Measurements from ENCODE around the gene SMOC2.

Gene SMOC2

GRCh38 chr6:168451805-168452517, 11.0 kb downstream of the SMOC2 start:
- H3K9ac ChIP-seq (ENCODE audit: low read length), result no peak overlapping the region
- H3K27ac ChIP-seq (ENCODE audit: low read depth, low read length), result no peak overlapping the region
- no peak overlapping the region for H3K4me3 ChIP-seq (ENCODE audit: low read depth in 1 of 2, low read length in 2 of 2)
- no peaks in the 10 kb centered on the region for H3K36me3 ChIP-seq (ENCODE audit: insufficient read depth, low read length)
- H3K27me3 ChIP-seq (ENCODE audit: control insufficient read depth in 1 of 2, insufficient read depth in 2 of 2, low read length in 2 of 2), result no peaks in the 10 kb centered on the region
- H3K4me1 ChIP-seq (ENCODE audit: insufficient read depth, low read length), result peaks cover 19% of the 10 kb centered on the region
- H3K9me3 ChIP-seq (ENCODE audit: low read length), result no peaks in the 10 kb centered on the region

- no peak overlapping the region for H3K9ac ChIP-seq (ENCODE audit: low read length)
- H3K9me3 ChIP-seq (ENCODE audit: low read length), result no peaks in the 10 kb centered on the region
- peaks cover 19% of the 10 kb centered on the region for H3K4me1 ChIP-seq (ENCODE audit: insufficient read depth, low read length)
- H3K4me3 ChIP-seq (ENCODE audit: low read depth in 1 of 2, low read length in 2 of 2), result no peak overlapping the region
- H3K27ac ChIP-seq (ENCODE audit: low read depth, low read length), result no peak overlapping the region
- H3K36me3 ChIP-seq (ENCODE audit: insufficient read depth, low read length), result no peaks in the 10 kb centered on the region
- H3K27me3 ChIP-seq (ENCODE audit: control insufficient read depth in 1 of 2, insufficient read depth in 2 of 2, low read length in 2 of 2), result no peaks in the 10 kb centered on the region
These were observed 11.8 kb downstream of the SMOC2 start for GRCh38 chr6:168452685-168453377.

GRCh38 chr6:168455847-168456530, 15.0 kb downstream of the SMOC2 start:
- Histone ChIP-seq H3K9ac (ENCODE audit: low read length) (no peak overlapping the region), H3K27me3 (ENCODE audit: control insufficient read depth in 1 of 2, insufficient read depth in 2 of 2, low read length in 2 of 2) (no peaks in the 10 kb centered on the region), H3K9me3 (ENCODE audit: low read length) (no peaks in the 10 kb centered on the region), H3K4me1 (ENCODE audit: insufficient read depth, low read length) (peaks cover 19% of the 10 kb centered on the region), H3K36me3 (ENCODE audit: insufficient read depth, low read length) (no peaks in the 10 kb centered on the region), H3K27ac (ENCODE audit: low read depth, low read length) (no peak overlapping the region), H3K4me3 (ENCODE audit: low read depth in 1 of 2, low read length in 2 of 2) (no peak overlapping the region)

DNA sequence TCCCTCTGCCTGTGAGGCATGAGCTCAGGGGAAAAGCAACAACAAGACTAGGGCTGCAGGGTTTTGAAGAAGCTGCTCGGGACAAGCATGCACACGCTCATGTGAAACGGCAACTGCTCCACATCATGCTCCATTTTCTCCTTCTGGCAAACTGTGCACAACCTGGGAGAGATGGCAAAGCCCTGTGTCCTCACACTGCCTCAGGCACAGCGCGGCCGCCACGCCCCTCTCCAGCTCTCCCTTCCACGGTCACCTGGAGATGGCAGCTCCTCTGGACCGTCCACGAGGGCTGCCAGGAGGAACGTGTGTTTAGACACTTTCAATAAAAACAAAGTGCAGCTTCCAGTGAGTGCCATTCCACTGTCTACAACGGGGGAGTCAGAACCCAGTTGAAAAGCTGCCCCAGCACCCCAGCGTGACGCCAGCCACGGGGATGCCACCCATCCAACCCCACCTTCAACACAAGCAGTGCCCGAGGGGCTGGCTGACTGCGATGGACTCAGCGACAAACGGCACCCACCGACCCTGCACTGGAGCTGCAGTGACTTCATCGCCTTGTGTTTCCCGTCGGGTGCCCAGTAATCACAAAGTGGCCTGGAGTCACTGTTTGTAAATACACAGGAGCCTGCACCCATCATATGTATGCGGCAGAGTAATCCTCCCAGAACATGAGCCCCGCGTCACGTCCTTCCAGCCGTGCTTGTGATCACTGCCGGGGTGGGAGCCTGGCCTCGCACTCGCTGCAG, 16.1 kb downstream of the SMOC2 start:
- Histone ChIP-seq H3K4me3 (ENCODE audit: low read depth in 1 of 2, low read length in 2 of 2) (no peak overlapping the region), H3K9me3 (ENCODE audit: low read length) (no peaks in the 10 kb centered on the region), H3K4me1 (ENCODE audit: insufficient read depth, low read length) (peaks cover 15% of the 10 kb centered on the region), H3K27me3 (ENCODE audit: control insufficient read depth in 1 of 2, insufficient read depth in 2 of 2, low read length in 2 of 2) (no peaks in the 10 kb centered on the region), H3K9ac (ENCODE audit: low read length) (no peak overlapping the region), H3K27ac (ENCODE audit: low read depth, low read length) (no peak overlapping the region), H3K36me3 (ENCODE audit: insufficient read depth, low read length) (no peaks in the 10 kb centered on the region)

DNA sequence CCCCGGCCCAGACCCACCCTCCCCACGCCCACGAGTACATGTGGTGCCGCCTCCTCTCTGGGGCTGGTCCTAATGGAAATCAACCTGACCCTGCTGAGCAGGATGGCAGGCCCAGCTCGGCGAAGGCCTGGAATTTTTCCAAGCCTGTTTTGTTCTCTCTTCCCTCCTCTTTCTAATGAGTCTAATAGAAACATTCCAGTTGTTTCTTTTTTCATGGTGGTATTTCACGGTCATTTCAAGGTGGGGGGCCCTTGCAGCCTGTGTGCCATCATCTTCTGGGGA, 16.6 kb downstream of the SMOC2 start:
- Histone ChIP-seq H3K4me3 (ENCODE audit: low read depth in 1 of 2, low read length in 2 of 2) (no peak overlapping the region), H3K4me1 (ENCODE audit: insufficient read depth, low read length) (peaks cover 9% of the 10 kb centered on the region), H3K27ac (ENCODE audit: low read depth, low read length) (no peak overlapping the region), H3K36me3 (ENCODE audit: insufficient read depth, low read length) (no peaks in the 10 kb centered on the region), H3K9me3 (ENCODE audit: low read length) (no peaks in the 10 kb centered on the region), H3K27me3 (ENCODE audit: control insufficient read depth in 1 of 2, insufficient read depth in 2 of 2, low read length in 2 of 2) (no peaks in the 10 kb centered on the region), H3K9ac (ENCODE audit: low read length) (no peak overlapping the region)

- no peak overlapping the region for H3K4me3 ChIP-seq (ENCODE audit: low read depth in 1 of 2, low read length in 2 of 2)
- no peaks in the 10 kb centered on the region for H3K36me3 ChIP-seq (ENCODE audit: insufficient read depth, low read length)
- no peaks in the 10 kb centered on the region for H3K27me3 ChIP-seq (ENCODE audit: control insufficient read depth in 1 of 2, insufficient read depth in 2 of 2, low read length in 2 of 2)
- no peak overlapping the region for H3K27ac ChIP-seq (ENCODE audit: low read depth, low read length)
- peaks cover 4% of the 10 kb centered on the region for H3K4me1 ChIP-seq (ENCODE audit: insufficient read depth, low read length)
- no peak overlapping the region for H3K9ac ChIP-seq (ENCODE audit: low read length)
- H3K9me3 ChIP-seq (ENCODE audit: low read length), result no peaks in the 10 kb centered on the region
These were observed 17.1 kb downstream of the SMOC2 start for GRCh38 chr6:168458101-168458500.

GRCh38 chr6:168459572-168459971, 18.6 kb downstream of the SMOC2 start:
- H3K27ac ChIP-seq (ENCODE audit: low read depth, low read length), result no peak overlapping the region
- H3K4me1 ChIP-seq (ENCODE audit: insufficient read depth, low read length), result no peaks in the 10 kb centered on the region
- no peaks in the 10 kb centered on the region for H3K9me3 ChIP-seq (ENCODE audit: low read length)
- no peaks in the 10 kb centered on the region for H3K36me3 ChIP-seq (ENCODE audit: insufficient read depth, low read length)
- H3K9ac ChIP-seq (ENCODE audit: low read length), result no peak overlapping the region
- H3K4me3 ChIP-seq (ENCODE audit: low read depth in 1 of 2, low read length in 2 of 2), result no peak overlapping the region
- no peaks in the 10 kb centered on the region for H3K27me3 ChIP-seq (ENCODE audit: control insufficient read depth in 1 of 2, insufficient read depth in 2 of 2, low read length in 2 of 2)

- Histone ChIP-seq H3K27ac (ENCODE audit: low read depth, low read length) (no peak overlapping the region), H3K27me3 (ENCODE audit: control insufficient read depth in 1 of 2, insufficient read depth in 2 of 2, low read length in 2 of 2) (no peaks in the 10 kb centered on the region)
These were observed 21.4 kb downstream of the SMOC2 start for GRCh38 chr6:168462289-168462853.

GRCh38 chr6:168464546-168464945, 23.6 kb downstream of the SMOC2 start:
- Histone ChIP-seq H3K27ac (ENCODE audit: low read depth, low read length) (no peak overlapping the region), H3K27me3 (ENCODE audit: control insufficient read depth in 1 of 2, insufficient read depth in 2 of 2, low read length in 2 of 2) (no peaks in the 10 kb centered on the region), H3K9ac (ENCODE audit: low read length) (no peak overlapping the region), H3K4me3 (ENCODE audit: low read depth in 1 of 2, low read length in 2 of 2) (no peak overlapping the region), H3K4me1 (ENCODE audit: insufficient read depth, low read length) (no peaks in the 10 kb centered on the region), H3K36me3 (ENCODE audit: insufficient read depth, low read length) (no peaks in the 10 kb centered on the region), H3K9me3 (ENCODE audit: low read length) (no peaks in the 10 kb centered on the region)

More at GRCh38 chr6:168462289-168462853, 21.4 kb downstream of the SMOC2 start:
- Histone ChIP-seq H3K4me1 (ENCODE audit: insufficient read depth, low read length) (no peaks in the 10 kb centered on the region), H3K9me3 (ENCODE audit: low read length) (no peaks in the 10 kb centered on the region), H3K9ac (ENCODE audit: low read length) (no peak overlapping the region), H3K4me3 (ENCODE audit: low read depth in 1 of 2, low read length in 2 of 2) (no peak overlapping the region), H3K36me3 (ENCODE audit: insufficient read depth, low read length) (no peaks in the 10 kb centered on the region)

DNA sequence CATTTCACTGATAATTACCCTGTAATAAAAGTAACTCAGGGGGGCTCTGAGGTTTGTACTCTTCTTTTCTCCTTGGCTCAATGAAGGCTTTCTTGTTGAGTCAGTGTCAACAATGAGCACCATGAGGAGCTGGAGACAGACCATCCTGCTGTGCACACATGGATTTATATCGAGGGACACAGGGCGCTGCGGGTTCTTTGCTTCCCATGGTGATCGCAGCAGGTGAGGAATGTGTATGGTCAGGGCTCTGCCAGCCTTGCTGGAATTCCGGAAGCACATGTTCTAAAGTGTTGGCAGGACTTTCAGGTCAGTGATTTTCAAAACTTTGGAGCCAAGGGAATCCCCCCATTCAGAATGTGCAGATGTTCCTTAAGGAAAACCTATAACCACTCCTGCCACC, 27.1 kb downstream of the SMOC2 start:
- Histone ChIP-seq H3K4me1 (ENCODE audit: insufficient read depth, low read length) (no peaks in the 10 kb centered on the region), H3K4me3 (ENCODE audit: low read depth in 1 of 2, low read length in 2 of 2) (no peak overlapping the region), H3K36me3 (ENCODE audit: insufficient read depth, low read length) (no peaks in the 10 kb centered on the region), H3K9ac (ENCODE audit: low read length) (no peak overlapping the region), H3K27ac (ENCODE audit: low read depth, low read length) (no peak overlapping the region), H3K27me3 (ENCODE audit: control insufficient read depth in 1 of 2, insufficient read depth in 2 of 2, low read length in 2 of 2) (no peaks in the 10 kb centered on the region), H3K9me3 (ENCODE audit: low read length) (no peaks in the 10 kb centered on the region)

GRCh38 chr6:168469521-168469920, 28.5 kb downstream of the SMOC2 start:
- H3K27me3 ChIP-seq (ENCODE audit: control insufficient read depth in 1 of 2, insufficient read depth in 2 of 2, low read length in 2 of 2), result no peaks in the 10 kb centered on the region

More at GRCh38 chr6:168469521-168469920, 28.5 kb downstream of the SMOC2 start:
- Histone ChIP-seq H3K9ac (ENCODE audit: low read length) (no peak overlapping the region), H3K4me1 (ENCODE audit: insufficient read depth, low read length) (no peaks in the 10 kb centered on the region), H3K27ac (ENCODE audit: low read depth, low read length) (no peak overlapping the region), H3K9me3 (ENCODE audit: low read length) (no peaks in the 10 kb centered on the region), H3K36me3 (ENCODE audit: insufficient read depth, low read length) (no peaks in the 10 kb centered on the region), H3K4me3 (ENCODE audit: low read depth in 1 of 2, low read length in 2 of 2) (no peak overlapping the region)
